NOMO-1 (cell line): ENCODE measurements around the gene SPEN.
"Not testable (repeated sequence)": the region's sequence is repeated elsewhere in the genome, so short reads cannot be mapped to it uniquely, and the experiment has no call there.

Experiments
- DNase-seq, 2 experiments: peaks; one replicate each; lab custom pipeline; 2025; ENCODE audit not compliant: unreplicated experiment in 2 of 2; lab: John Stamatoyannopoulos, UW

Gene SPEN, protein sequence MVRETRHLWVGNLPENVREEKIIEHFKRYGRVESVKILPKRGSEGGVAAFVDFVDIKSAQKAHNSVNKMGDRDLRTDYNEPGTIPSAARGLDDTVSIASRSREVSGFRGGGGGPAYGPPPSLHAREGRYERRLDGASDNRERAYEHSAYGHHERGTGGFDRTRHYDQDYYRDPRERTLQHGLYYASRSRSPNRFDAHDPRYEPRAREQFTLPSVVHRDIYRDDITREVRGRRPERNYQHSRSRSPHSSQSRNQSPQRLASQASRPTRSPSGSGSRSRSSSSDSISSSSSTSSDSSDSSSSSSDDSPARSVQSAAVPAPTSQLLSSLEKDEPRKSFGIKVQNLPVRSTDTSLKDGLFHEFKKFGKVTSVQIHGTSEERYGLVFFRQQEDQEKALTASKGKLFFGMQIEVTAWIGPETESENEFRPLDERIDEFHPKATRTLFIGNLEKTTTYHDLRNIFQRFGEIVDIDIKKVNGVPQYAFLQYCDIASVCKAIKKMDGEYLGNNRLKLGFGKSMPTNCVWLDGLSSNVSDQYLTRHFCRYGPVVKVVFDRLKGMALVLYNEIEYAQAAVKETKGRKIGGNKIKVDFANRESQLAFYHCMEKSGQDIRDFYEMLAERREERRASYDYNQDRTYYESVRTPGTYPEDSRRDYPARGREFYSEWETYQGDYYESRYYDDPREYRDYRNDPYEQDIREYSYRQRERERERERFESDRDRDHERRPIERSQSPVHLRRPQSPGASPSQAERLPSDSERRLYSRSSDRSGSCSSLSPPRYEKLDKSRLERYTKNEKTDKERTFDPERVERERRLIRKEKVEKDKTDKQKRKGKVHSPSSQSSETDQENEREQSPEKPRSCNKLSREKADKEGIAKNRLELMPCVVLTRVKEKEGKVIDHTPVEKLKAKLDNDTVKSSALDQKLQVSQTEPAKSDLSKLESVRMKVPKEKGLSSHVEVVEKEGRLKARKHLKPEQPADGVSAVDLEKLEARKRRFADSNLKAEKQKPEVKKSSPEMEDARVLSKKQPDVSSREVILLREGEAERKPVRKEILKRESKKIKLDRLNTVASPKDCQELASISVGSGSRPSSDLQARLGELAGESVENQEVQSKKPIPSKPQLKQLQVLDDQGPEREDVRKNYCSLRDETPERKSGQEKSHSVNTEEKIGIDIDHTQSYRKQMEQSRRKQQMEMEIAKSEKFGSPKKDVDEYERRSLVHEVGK (N-terminal part only)

DNA sequence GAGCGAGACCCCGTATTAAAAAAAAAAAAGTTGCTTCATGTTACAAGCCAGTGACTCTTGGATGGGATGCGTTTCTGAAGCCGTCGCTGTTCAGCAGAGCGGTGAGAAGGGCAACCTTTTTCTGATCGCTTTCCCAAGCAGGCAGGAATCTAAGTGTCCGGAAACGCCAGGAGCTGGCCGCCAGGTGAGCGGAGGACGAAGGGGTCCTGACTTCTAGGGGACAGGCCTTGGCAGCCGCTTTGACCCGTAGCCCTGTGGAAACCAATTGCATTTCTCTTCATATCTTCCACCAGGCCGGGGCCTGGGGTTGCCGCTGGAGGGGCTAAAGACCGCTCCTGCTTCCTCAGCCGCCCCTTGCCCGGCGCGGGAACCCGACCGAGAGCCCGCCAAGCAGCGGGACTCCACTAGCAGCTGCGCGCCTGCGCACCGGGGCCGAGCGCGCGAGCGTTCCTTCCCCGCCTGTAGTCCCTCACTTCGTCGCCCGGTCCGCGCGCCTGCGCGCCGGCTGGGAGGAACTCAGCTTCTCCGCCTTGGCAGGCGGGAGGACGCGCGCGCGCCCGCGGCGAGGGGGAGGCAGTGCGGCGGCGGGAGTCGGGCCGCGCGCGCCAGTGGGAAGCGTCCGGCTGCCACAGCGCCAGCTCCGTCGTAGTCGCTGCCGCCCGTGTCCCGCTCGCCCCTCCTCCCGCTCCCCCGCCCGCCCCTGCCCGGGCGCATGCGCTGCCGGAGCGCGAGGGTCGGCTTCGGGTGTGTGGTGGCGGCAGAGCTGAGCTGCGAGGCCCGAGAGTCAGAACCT, at the start of gene SPEN:
TSS of gene SPEN (plus strand) at position 608 of the 793 bp plus-strand sequence. CDS start 361 bp downstream, outside the sequence.
- DNase-seq = peak; percentile 94 to 96

DNA sequence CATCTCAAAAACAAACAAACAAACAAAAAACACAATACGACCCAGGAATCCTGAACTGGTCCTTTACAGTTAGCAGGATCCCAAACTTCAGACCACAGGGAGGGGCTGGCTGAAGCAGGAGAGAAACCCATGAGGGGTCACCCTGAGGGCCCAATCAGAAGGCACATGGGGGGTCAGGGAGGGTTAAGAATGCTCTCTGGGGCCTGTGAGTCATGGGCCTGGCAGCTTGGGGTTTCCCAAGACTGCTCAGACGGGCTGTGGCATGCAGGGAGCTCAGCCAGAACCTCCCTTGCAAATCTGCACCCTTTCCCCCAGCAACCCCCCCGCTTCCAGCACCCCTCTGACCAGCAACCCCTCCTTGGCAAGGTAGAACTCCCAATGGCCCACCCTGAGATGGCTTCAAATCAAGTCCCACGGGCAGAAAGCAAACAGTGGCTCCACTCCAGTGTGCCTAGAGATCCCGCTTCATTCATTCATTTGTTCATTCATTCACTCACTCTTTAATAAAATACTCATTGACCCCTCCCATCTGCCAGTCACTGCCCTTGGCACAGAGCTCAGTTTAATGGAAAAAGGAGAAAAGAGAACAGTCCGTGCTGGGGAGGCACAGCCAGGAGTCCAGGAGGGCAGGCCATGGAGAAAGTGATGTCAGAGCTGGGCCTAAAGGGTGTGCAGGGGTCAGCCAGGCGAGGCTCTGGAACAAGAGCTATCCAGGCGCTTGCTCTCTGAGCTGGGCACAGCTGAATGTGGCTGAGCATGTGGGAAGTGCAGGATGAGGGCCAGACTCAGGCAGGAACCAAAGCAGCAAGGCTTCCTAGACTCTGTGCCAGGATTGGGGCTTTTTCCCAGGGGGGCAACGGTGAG, 48.3 kb upstream of the SPEN start:
- no peak for DNase-seq

DNA sequence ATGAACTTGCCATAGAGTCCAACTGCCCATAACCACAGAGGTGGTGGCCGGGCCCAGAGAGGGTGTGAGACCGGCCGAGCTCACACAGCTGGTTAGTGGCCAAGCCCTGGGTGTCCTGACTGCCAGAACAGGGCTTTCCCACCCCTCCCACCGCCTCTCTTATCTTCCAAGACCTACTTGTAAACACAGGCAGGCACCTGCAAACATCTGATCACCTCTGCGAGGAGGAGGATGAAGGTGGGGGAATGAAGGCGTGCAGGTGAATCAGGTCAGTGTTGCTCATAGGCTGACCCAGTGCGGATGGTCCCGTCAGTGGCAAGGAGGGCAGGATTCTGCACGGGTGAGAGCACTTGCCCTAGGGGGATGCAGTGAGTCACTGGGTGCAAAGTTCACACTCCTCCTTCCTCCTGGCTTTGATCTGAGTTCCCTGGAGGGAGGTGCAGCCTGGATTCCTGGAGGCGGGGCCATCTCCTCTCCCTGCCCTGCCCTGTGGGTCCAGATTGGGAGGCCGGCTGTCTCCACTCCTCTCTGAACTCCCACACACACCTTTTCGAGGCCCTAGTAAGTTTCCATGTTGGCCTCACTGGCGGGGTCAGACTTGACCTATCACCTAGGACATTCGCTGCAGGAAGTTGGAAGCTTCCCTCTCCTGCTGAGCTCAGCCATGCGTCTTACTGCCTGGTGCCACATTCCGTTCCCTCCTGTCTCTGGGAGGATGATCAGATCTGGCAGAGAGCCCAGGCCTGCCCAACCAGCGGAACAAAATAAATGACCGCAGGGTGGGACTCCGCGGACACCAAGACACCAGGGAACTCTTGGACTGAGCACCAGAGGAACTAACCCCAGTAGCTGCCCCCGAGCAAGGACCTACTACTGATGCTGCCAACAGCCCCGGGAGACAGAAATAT, 47.3 kb upstream of the SPEN start:
- DNase-seq = no peak

DNA sequence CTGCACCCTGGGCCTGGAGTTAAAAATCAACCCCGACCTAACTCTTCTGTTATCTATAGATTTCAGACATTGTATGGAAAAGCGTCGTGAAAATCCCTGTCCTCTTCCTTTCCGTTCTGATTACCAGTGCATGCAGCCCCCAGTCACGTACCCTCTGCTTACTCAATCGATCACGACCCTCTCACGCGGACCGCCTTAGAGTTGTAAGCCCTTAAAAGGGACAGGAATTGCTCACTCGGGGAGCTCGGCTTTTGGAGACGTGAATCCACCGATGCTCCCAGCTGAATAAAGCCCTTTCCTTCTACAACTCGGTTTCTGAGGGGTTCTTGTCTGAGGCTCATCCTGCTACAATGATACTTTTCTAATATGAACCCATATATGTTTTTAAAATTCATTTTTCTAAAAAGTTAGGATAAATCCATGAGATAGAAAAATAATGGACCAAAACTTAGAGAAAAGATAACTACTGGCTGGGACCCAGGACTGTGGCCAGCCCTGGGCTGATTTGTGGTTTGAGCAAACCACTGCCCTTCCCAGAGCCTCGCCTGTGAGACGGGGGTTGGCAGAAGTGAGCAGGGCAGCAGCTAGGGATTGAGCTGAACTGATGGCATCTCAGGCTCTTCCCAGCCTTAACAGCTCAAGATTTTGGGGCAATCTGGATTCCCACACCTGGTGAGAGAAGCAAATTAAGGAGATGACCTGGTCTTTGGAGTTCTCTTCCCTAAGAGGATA, 45.1 kb upstream of the SPEN start:
- DNase-seq = no peak

DNA sequence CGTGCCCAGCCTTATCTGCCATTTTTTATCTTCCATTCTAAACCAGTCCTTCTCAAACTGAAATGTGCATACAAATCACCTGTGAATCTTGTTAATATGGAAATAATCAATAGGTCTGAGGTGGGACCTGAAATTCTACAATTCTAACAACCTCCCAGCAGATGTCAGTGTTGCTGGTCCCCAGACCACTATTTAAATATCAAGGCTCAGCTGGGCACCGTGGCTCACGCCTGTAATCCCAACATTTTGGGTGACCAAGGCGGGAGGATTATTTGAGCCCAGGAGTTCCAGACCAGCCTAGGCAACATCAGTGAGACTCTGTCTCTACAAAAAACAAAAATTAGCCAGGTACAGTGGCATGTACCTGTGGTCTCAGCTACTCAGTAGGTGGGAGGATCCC, 44.1 kb upstream of the SPEN start:
- peak in 1 of 2 experiments; percentile 19 for DNase-seq

DNA sequence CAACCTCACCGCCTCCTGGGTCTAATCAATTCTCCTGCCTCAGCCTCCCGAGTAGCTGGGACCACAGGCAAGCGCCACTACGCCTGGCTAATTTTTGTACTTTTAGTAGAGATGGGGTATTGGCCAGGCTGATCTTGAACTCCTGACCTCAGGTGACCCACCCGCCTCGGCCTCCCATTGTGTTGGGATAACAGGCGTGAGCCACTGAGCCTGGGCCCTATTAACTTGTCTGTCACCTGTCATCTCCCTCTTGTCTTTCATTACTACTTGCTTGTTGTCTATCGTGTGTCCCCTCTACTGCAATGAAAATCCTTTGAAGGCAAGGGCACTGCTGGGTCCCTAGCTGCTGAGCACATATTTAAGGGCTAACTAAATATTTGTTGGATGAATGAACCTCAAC, 43.4 kb upstream of the SPEN start:
- DNase-seq = no peak

DNA sequence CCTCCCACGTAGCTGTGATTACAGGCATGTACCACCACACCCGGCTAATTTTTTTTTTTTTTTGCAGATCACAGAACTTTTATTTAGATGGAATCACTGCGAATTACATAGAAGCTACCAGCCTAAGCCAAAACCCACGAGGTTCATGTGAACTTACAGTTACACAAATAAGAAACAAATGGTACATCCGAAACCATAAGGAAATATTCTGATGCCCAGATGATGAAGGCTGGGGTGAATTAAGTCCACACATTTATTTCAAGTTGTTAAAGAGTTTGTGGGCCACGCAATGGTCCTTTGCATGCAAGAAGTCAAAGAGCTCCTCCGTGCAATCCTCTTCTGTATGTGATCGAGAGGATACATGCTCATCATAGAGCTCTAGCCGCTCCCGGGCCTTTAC, 40.4 kb upstream of the SPEN start:
- no peak for DNase-seq

DNA sequence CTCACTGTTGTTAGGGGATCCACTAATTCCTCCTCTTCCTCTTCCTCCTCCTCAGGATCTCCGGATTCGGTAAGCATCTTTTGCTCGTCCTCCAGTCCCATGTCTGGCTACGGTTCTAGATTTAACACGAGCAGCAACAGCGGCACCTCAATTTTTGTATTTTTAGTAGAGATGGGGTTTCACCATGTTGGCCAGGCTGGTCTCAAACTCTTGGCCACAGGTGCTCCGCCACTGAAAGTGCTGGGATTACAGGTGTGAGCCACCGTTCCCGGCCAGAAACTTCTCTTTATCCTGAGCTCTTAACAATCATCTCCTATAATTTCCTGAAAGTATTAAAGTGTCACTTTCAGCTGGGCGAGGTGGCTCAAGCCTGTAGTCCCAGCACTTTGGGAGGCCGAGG, 40.0 kb upstream of the SPEN start, which contains the start of gene UQCRHL:
TSS of gene UQCRHL (minus strand) at position 101 of the 400 bp plus-strand sequence. CDS start at position 101, 0 bp downstream.
- not testable (repeated sequence) for DNase-seq

DNA sequence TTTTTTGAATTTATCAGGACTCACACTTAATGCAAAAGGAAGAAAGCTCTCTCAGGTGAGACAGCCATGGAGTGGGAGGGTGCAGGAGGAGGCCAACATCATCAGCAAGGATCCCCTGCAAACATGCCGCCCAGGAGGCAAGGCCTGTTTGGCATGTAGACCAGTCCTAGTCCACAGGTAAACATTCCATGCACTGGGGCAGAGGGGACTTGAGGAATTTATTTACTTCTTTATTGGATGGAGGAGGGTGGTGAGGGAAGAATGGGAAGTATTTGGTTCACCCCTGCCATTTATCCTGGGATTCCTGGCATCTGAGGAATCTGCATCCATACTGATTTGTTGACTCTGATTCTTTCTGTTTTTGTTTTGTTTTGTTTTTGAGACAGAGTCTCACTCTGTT, 38.6 kb upstream of the SPEN start:
- no peak for DNase-seq

DNA sequence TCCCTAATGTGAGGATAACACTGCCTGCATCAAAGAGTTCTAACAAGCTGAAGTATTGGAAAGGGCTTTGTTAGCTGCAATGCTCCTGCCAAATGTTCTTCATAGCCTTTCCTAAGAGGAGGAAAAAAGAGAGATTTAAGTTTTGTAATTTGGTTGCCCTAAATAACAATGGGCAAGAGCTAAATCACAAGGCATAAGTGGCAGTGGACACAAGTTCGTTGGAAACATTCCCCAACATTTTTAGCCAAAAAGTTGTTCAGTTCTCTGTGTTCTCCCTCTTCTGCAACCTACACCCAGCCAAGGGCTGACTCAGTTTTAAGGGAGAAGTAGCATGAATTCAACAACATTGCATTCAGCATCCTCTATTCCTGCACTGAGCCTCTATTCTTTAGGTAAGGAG, 37.4 kb upstream of the SPEN start:
- DNase-seq = no peak

DNA sequence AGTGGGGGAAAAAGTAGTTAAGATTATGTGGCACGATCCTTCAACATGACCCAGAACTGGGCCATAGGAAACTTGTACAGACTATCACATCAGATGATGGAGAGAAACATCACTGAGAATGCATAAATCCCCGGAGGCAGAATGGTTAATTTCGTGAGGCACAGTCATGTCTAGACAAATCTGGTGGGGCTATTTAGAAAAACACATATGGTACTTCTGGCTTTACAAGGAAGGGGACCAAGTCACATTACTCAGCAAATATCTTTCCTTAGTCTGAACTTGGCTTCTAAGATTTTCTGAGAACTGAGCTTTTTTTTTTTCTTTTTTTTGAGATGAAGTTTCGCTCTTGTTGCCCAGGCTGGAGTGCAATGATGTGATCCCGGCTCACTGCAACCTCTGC, 30.8 kb upstream of the SPEN start:
- DNase-seq = no peak

DNA sequence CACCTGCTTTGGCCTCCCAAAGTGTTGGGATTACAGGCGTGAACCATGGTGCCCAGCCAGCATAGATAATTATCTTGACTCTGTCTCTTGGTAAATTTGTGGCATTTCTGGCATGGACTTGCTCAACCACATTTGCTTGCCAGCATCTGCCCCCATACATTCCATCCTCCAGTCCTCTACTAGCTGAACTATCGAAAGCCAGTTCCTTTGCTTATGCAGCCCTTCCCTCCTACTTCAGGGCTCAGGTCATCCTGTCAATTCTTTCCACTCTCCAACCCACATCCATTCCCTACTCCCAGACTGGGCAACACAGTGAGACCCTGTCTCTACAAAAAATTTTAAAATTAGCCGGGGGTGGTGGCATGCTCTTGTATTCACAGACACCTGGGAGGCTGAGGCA, 27.0 kb upstream of the SPEN start:
- DNase-seq = no peak

DNA sequence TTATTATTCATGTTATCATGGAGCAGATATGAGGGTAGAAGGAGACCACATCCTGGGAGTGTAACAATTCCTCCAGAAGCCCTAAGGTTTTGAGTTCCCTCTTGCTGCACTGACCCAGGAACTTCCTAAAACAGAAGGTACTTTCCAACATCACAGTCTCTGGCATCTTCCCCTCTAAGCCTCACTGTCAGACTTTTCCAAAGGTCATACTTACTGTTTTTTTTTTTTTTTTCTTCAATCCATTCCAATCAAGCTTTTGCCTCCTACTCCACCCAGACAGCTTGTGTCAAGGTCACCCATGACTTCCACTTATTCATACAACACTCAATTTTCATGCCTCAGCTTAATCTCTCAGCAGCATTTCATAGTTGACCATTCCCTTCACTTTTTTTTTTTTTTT, 21.7 kb upstream of the SPEN start:
- DNase-seq = no peak

DNA sequence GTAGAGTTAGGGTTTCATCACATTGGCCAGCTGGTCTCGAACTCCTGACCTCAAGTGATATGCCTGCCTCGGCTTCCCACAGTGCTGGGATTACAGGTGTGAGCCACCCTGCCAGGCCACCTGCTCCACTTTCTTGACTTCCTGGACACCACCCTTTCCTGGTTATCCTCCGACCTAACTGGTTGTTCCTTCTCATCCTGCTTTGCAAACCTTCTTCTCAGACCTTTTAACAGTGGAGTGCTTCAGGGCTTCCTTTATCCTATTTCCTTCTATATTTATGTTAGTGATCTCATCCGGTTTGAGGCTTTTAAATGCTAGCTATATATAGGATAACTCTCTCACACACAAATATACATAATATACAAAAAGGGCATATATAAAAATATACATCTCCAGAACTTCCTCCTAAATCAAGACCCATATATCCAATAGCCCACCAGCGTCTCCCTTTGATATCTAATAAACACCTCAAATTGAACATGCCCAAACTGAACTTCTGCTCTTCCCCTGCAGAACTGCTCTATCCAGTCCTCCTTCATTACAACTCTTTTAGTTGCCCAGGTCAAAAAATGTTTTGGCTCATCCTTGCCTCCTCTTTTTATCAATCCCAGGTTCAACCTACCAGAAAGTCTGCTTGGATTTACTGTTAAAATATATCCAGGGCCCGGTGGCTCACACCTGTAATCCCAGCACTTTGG, 20.5 kb upstream of the SPEN start:
- DNase-seq = no peak

DNA sequence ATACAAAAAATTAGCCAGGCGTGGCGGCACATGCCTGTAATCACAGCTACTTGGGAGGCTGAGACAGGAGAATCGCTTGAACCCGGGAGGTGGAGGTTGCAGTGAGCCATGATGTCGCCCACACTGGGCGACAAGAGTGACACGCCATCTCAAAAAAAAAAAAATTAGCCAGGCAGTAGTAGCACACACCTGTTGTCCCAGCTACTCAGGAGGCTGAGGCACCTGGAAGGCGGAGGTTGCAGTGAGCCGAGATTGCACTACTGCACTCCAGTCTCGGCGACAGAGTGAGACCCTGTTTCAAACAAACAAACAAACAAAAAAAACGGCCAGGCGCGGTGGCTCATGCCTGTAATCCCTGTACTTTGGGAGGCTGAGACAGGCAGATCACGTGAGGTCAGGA, 19.9 kb upstream of the SPEN start:
- not testable (repeated sequence) for DNase-seq

DNA sequence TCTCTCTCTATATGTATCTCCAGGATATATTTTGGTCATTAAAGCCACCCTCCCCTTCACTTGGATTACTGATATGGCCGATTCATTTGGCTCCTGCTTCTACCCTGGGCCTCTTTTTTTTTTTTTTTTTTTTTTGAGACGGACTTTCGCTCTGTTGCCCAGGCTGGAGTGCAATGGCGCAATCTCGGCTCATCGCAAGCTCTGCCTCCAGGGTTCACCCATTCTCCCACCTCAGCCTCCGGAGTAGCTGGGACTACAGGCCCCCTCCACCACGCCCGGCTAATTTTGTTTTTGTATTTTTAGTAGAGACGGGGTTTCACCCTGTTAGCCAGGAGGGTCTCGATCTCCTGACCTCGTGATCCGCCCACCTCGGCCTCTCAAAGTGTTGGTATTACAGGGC, 18.6 kb upstream of the SPEN start:
- not testable (repeated sequence) for DNase-seq

DNA sequence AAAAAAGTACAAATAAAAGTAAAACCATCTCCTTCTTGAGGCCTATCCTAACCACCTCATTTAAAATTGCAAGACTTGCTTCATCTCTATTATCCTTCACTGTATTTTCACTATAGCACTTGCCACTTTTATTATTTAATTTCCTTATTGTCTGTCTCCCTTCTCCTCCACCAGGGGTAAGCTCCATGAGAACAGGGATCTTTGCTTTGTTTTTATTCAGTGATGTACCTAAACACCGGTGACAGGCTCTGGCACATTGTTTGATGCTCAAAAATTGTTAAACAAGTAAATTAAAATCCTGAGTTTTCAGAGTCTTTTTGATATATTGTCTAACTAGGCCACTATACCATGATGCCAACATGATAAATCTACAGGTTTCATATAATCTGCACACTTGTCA, 17.2 kb upstream of the SPEN start:
- DNase-seq = peak in 1 of 2 experiments; percentile 64
